SK-N-SH (cell line): ENCODE results near the gene LHX6. TPM values are rescaled to one million over a fixed set of nuclear protein-coding genes. Genes with fewer than 3 reads are reported as not detected.

Source experiments
- CTCF ChIA-PET: fragments of 300-600, 350-600 bp; formaldehyde crosslinking; extraction: SDS; loops from one replicate; lab custom pipeline; 2021; lab: Yijun Ruan, JAX
- POLR2A ChIA-PET: fragments of 350-600 bp; sonication (Branson Sonifier 250); formaldehyde crosslinking; extraction: SDS; loops from one replicate; lab custom pipeline; 2020; ENCODE audit warnings: antibody characterized with exemption, inconsistent platforms; lab: Yijun Ruan, JAX
- DNase-seq: peaks from one replicate; pipeline ENCODE4 v3.0.0; 2012
- H2AFZ ChIP-seq: fragments of 200-600 bp; sonication (generic); 2 replicates; pipeline ENCODE4 v1.8.1; 2016; ENCODE audit warnings: antibody characterized with exemption, mild to moderate bottlenecking, low read depth
- H3F3A ChIP-seq: fragments of 200-600 bp; sonication (generic); replicated peaks from 2 replicates; pipeline ENCODE3; 2016; ENCODE audit warnings: antibody characterized with exemption, mild to moderate bottlenecking; ENCODE audit not compliant: insufficient read depth
- H3K27ac ChIP-seq, 2 experiments: fragments of 200-500 bp in 1 of 2; fragments of 200-600 bp in 1 of 2; sonication (Bioruptor generic) in 1 of 2; sonication (generic), shearing (Covaris generic) in 1 of 2; 2 replicates each; pipeline versions ENCODE4 v1.5.1 to v1.6.1; 2014 to 2016; ENCODE audit warnings: low read depth in 2 of 2, inconsistent platforms in 1 of 2, low read length in 1 of 2, mild to moderate bottlenecking in 1 of 2, mixed read lengths in 1 of 2
- H3K27me3 ChIP-seq: fragments of 200-600 bp; sonication (generic), shearing (Covaris generic); 2 replicates; pipeline ENCODE4 v1.6.1; 2016; ENCODE audit warnings: mixed run types; ENCODE audit not compliant: insufficient read depth
- H3K36me3 ChIP-seq, 2 experiments: fragments of 200-500 bp in 1 of 2; fragments of 200-600 bp in 1 of 2; sonication (Bioruptor generic) in 1 of 2; sonication (generic) in 1 of 2; replicated peaks in 1 of 2; 2 replicates each; pipeline versions ENCODE3 to v1.5.1; 2014 to 2016; ENCODE audit warnings: low read length in 1 of 2, mild to moderate bottlenecking in 1 of 2; ENCODE audit not compliant: insufficient read depth in 2 of 2, control insufficient read depth in 1 of 2
- H3K4me1 ChIP-seq, 2 experiments: fragments of 200-500 bp in 1 of 2; fragments of 200-600 bp in 1 of 2; sonication (Bioruptor generic) in 1 of 2; sonication (generic), shearing (Covaris generic) in 1 of 2; 2 replicates each; pipeline versions ENCODE4 v1.5.1 to v1.6.1; 2014 to 2016; ENCODE audit warnings: low read depth in 1 of 2, low read length in 1 of 2, mixed run types in 1 of 2; ENCODE audit not compliant: insufficient read depth in 2 of 2, control insufficient read depth in 1 of 2
- H3K4me2 ChIP-seq: fragments of 200-600 bp; sonication (generic), shearing (Covaris generic); 2 replicates; pipeline ENCODE4 v1.6.1; 2017; ENCODE audit warnings: mixed run types
- H3K4me3 ChIP-seq, 2 experiments: fragments of 200-500 bp in 1 of 2; fragments of 200-600 bp in 1 of 2; sonication (Bioruptor generic) in 1 of 2; sonication (generic), shearing (Covaris generic) in 1 of 2; 2 replicates each; pipeline versions ENCODE4 v1.5.1 to v1.8.1; 2014 to 2016; ENCODE audit warnings: low read depth in 2 of 2, inconsistent platforms in 1 of 2, low read length in 1 of 2, mild to moderate bottlenecking in 1 of 2, mixed read lengths in 1 of 2, moderate library complexity in 1 of 2
- H3K79me2 ChIP-seq: fragments of 200-600 bp; sonication (generic); 2 replicates; pipeline ENCODE4 v1.8.1; 2017; ENCODE audit warnings: mild to moderate bottlenecking; ENCODE audit not compliant: insufficient read depth
- H3K9ac ChIP-seq: fragments of 200-600 bp; sonication (generic); 2 replicates; pipeline ENCODE4 v1.6.1; 2017; ENCODE audit warnings: mixed run types
- H3K9me2 ChIP-seq: fragments of 200-600 bp; sonication (generic); 2 replicates; pipeline ENCODE4 v1.6.1; 2017; ENCODE audit warnings: mixed run types
- H3K9me3 ChIP-seq: fragments of 200-600 bp; sonication (generic); 2 replicates; pipeline ENCODE4 v1.6.1; 2017; ENCODE audit warnings: mixed run types, mild to moderate bottlenecking, moderate library complexity
- H4K20me1 ChIP-seq: fragments of 200-600 bp; sonication (generic); 2 replicates; pipeline ENCODE4 v1.6.1; 2017; ENCODE audit warnings: mild to moderate bottlenecking, mixed run types; ENCODE audit not compliant: insufficient read depth
- EZH2phosphoT487 ChIP-seq: fragments of 200-600 bp; sonication (generic); IDR thresholded peaks from 2 replicates; pipeline ENCODE4 v1.6.1; 2017; ENCODE audit warnings: low read depth, mixed run types, mild to moderate bottlenecking, antibody characterized with exemption, moderate library complexity, borderline replicate concordance
- FOXM1 ChIP-seq: IDR thresholded peaks from 2 replicates; pipeline ENCODE4 v1.4.0; 2012; ENCODE audit warnings: low read depth, mild to moderate bottlenecking
- NFIC ChIP-seq: IDR thresholded peaks from 2 replicates; pipeline ENCODE4 v1.4.0; 2012; ENCODE audit warnings: borderline replicate concordance
- RAD21 ChIP-seq: IDR thresholded peaks from 2 replicates; pipeline ENCODE4 v1.6.1; 2012; ENCODE audit warnings: mild to moderate bottlenecking, low read length
- SIN3A ChIP-seq: IDR thresholded peaks from 2 replicates; pipeline ENCODE4 v1.6.1; 2012; ENCODE audit warnings: low read depth, mild to moderate bottlenecking, low read length, moderate library complexity, borderline replicate concordance
- SMC3 ChIP-seq: IDR thresholded peaks from 2 replicates; pipeline ENCODE4 v1.6.1; 2012; ENCODE audit warnings: low read depth, low read length, improper control_type of control experiment
- WGBS: methylation state at CpG from one replicate; pipeline ENCODE4 v1.1.6; 2017; ENCODE audit warnings: low lambda C conversion rate; 5-methylcytosine and 5-hydroxymethylcytosine counted together
- polyA plus RNA-seq, 3 experiments: library from polyadenylated mRNA; depleted of rRNA; stranded (reverse); fragments of >200 nt; gene quantifications; 2 replicates each; pipeline ENCODE4 v1.2.3, GENCODE V29; 2012
- TF ChIP-seq, protein P1 (sequence below): fragments of 150-350 bp; IDR thresholded peaks from 2 replicates; pipeline ENCODE4 v1.6.1; 2017; ENCODE audit warnings: antibody characterized with exemption, low read length, low read depth, borderline replicate concordance
- TF ChIP-seq, protein P2 (sequence below): IDR thresholded peaks from 2 replicates; pipeline ENCODE4 v1.4.0; 2012; ENCODE audit warnings: low read depth, borderline replicate concordance
- TF ChIP-seq, protein P3 (sequence below): fragments of 200-600 bp; sonication (generic); IDR thresholded peaks from 2 replicates; pipeline ENCODE4 v1.6.1; 2017; ENCODE audit warnings: antibody characterized with exemption, mild to moderate bottlenecking, moderate library complexity
- TF ChIP-seq, protein P4 (sequence below): IDR thresholded peaks from 2 replicates; pipeline ENCODE4 v1.6.1; 2012; ENCODE audit warnings: mild to moderate bottlenecking, low read depth, low read length, moderate library complexity

Gene LHX6
- polyA plus RNA-seq, 1 of the 3 experiments (the other 2 are of a cell fraction) = 0.02 TPM

DNA sequence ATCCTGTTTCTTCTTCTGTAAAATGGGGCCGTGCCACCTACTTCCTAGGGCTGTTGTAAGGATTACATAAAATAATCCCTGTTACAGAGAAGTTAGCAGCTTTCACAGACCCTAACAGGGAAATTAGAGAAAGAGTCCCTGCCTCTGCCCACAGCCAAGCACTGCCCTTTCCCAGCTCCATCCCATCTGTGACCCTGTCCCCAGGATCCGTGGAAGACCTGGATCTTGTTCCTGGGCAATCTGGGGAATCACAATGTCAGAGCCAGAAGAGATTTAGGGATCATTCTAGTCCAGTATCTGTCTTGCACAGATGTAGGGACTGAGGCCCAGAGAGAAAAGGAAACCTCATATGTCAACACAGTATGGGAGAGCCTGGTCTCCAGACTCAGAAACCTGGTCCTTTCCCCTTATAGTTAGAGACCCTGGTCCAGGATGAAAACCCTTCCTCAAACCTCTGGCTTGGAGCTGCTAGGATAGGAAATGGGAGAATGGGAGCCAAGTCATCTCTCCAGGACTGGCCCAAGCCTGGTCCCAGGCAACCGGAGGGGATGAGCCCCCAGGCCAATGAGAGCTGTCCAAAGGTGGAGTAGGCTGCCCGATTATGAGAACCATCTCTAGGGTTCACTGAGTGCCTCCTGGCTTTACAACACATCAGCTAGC lies 12.5 kb downstream of the LHX6 start:
- POLR2A ChIA-PET = no interaction called here
- H3K36me3 ChIP-seq = no peaks in the 10 kb centered on the region
- CTCF ChIA-PET = interaction anchor here (1.0 to 1.6 kb wide), 3 partner anchors 77 to 93 kb away, joined by 3 to 4 read pairs (median 3); no protein-coding TSS in a partner anchor
- DNase-seq = peak; percentile 7
- H3K27ac ChIP-seq = no peak overlapping the region
- H3K9me2 ChIP-seq = no peaks in the 10 kb centered on the region
- no peaks in the 10 kb centered on the region for H4K20me1 ChIP-seq
- H2AFZ ChIP-seq = no peak overlapping the region
- H3K79me2 ChIP-seq = no peaks in the 10 kb centered on the region
- no peaks in the 10 kb centered on the region for H3K9me3 ChIP-seq
- H3K27me3 ChIP-seq = peaks cover 94% of the 10 kb centered on the region
- WGBS = 29% methylated on average over 4 of the region's 4 CpGs
- peaks cover 7% of the 10 kb centered on the region for H3F3A ChIP-seq
- H3K4me1 ChIP-seq = peaks cover 0 to 18% of the 10 kb centered on the region in 2 experiments; a peak in 2 of 4 replicates
- no peak overlapping the region for H3K4me3 ChIP-seq
- TF ChIP-seq, protein P1, sequence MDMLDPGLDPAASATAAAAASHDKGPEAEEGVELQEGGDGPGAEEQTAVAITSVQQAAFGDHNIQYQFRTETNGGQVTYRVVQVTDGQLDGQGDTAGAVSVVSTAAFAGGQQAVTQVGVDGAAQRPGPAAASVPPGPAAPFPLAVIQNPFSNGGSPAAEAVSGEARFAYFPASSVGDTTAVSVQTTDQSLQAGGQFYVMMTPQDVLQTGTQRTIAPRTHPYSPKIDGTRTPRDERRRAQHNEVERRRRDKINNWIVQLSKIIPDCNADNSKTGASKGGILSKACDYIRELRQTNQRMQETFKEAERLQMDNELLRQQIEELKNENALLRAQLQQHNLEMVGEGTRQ = no peak
- TF ChIP-seq, protein P2, sequence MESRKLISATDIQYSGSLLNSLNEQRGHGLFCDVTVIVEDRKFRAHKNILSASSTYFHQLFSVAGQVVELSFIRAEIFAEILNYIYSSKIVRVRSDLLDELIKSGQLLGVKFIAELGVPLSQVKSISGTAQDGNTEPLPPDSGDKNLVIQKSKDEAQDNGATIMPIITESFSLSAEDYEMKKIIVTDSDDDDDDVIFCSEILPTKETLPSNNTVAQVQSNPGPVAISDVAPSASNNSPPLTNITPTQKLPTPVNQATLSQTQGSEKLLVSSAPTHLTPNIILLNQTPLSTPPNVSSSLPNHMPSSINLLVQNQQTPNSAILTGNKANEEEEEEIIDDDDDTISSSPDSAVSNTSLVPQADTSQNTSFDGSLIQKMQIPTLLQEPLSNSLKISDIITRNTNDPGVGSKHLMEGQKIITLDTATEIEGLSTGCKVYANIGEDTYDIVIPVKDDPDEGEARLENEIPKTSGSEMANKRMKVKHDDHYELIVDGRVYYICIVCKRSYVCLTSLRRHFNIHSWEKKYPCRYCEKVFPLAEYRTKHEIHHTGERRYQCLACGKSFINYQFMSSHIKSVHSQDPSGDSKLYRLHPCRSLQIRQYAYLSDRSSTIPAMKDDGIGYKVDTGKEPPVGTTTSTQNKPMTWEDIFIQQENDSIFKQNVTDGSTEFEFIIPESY = no peak
- TF ChIP-seq SIN3A = no peak
- TF ChIP-seq, protein P3, sequence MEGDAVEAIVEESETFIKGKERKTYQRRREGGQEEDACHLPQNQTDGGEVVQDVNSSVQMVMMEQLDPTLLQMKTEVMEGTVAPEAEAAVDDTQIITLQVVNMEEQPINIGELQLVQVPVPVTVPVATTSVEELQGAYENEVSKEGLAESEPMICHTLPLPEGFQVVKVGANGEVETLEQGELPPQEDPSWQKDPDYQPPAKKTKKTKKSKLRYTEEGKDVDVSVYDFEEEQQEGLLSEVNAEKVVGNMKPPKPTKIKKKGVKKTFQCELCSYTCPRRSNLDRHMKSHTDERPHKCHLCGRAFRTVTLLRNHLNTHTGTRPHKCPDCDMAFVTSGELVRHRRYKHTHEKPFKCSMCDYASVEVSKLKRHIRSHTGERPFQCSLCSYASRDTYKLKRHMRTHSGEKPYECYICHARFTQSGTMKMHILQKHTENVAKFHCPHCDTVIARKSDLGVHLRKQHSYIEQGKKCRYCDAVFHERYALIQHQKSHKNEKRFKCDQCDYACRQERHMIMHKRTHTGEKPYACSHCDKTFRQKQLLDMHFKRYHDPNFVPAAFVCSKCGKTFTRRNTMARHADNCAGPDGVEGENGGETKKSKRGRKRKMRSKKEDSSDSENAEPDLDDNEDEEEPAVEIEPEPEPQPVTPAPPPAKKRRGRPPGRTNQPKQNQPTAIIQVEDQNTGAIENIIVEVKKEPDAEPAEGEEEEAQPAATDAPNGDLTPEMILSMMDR = no peak
- no peak for TF ChIP-seq SMC3
- no peak for TF ChIP-seq EZH2phosphoT487
- TF ChIP-seq NFIC = no peak
- no peak for TF ChIP-seq RAD21
- TF ChIP-seq FOXM1 = no peak
- TF ChIP-seq, protein P4, sequence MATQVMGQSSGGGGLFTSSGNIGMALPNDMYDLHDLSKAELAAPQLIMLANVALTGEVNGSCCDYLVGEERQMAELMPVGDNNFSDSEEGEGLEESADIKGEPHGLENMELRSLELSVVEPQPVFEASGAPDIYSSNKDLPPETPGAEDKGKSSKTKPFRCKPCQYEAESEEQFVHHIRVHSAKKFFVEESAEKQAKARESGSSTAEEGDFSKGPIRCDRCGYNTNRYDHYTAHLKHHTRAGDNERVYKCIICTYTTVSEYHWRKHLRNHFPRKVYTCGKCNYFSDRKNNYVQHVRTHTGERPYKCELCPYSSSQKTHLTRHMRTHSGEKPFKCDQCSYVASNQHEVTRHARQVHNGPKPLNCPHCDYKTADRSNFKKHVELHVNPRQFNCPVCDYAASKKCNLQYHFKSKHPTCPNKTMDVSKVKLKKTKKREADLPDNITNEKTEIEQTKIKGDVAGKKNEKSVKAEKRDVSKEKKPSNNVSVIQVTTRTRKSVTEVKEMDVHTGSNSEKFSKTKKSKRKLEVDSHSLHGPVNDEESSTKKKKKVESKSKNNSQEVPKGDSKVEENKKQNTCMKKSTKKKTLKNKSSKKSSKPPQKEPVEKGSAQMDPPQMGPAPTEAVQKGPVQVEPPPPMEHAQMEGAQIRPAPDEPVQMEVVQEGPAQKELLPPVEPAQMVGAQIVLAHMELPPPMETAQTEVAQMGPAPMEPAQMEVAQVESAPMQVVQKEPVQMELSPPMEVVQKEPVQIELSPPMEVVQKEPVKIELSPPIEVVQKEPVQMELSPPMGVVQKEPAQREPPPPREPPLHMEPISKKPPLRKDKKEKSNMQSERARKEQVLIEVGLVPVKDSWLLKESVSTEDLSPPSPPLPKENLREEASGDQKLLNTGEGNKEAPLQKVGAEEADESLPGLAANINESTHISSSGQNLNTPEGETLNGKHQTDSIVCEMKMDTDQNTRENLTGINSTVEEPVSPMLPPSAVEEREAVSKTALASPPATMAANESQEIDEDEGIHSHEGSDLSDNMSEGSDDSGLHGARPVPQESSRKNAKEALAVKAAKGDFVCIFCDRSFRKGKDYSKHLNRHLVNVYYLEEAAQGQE = no peak
- H3K9ac ChIP-seq = no peak overlapping the region
- H3K4me2 ChIP-seq = no peak overlapping the region
